Inflammatory macrophage (primary cell): Measurements from ENCODE around the gene ETV3.
"Not testable (repeated sequence)": the region's sequence is repeated elsewhere in the genome, so short reads cannot be mapped to it uniquely, and the experiment has no call there.

ENCODE experiments used
- DNase-seq, 2 donors: peaks; one replicate each; pipeline ENCODE4 v3.0.0-alpha.2; 2020 to 2022

Gene ETV3

GRCh38 chr1:157111396-157112165, 26.6 kb downstream of the ETV3 start:
- no peak for DNase-seq

- DNase-seq: no peak
These were observed 27.5 kb downstream of the ETV3 start for GRCh38 chr1:157110686-157111085.

GRCh38 chr1:157110003-157110402, 28.2 kb downstream of the ETV3 start:
- DNase-seq: peak; percentile 86 to 97

GRCh38 chr1:157108448-157108847, 29.7 kb downstream of the ETV3 start:
- no peak for DNase-seq

GRCh38 chr1:157107702-157108101, 30.5 kb downstream of the ETV3 start:
- DNase-seq: no peak

- peak in 1 of 2 donors; percentile 3 for DNase-seq
These were observed 31.4 kb downstream of the ETV3 start for GRCh38 chr1:157106813-157107189.

GRCh38 chr1:157105988-157106812, 32.0 kb downstream of the ETV3 start:
- peak; percentile 80 to 93 for DNase-seq

GRCh38 chr1:157105298-157105987, 32.8 kb downstream of the ETV3 start:
- DNase-seq: no peak

- DNase-seq: no peak
These were observed 33.4 kb downstream of the ETV3 start for GRCh38 chr1:157104598-157105293.

GRCh38 chr1:157103268-157103667, 34.9 kb downstream of the ETV3 start:
- DNase-seq: peak in 1 of 2 donors; percentile 8

GRCh38 chr1:157101149-157101548, 37.0 kb downstream of the ETV3 start:
- no peak for DNase-seq

GRCh38 chr1:157099633-157100009, 38.6 kb downstream of the ETV3 start, which contains the start of gene ETV3L:
ETV3L (minus strand) TSS chr1:157099808; CDS start chr1:157099523, 285 bp downstream.
- DNase-seq: peak; percentile 66 to 67

GRCh38 chr1:157098987-157099632, 39.1 kb downstream of the ETV3 start:
- not testable (repeated sequence) for DNase-seq

GRCh38 chr1:157098519-157098918, 39.7 kb downstream of the ETV3 start:
- no peak for DNase-seq

GRCh38 chr1:157097692-157098091, 40.5 kb downstream of the ETV3 start:
- no peak for DNase-seq

- DNase-seq: no peak
These were observed 41.3 kb downstream of the ETV3 start for GRCh38 chr1:157096881-157097280.

GRCh38 chr1:157095551-157095950, 42.6 kb downstream of the ETV3 start:
- DNase-seq: no peak

- no peak for DNase-seq
These were observed 43.1 kb downstream of the ETV3 start for GRCh38 chr1:157095091-157095490.

GRCh38 chr1:157092831-157093230, 45.4 kb downstream of the ETV3 start:
- no peak for DNase-seq

GRCh38 chr1:157091668-157092273, 46.4 kb downstream of the ETV3 start:
- DNase-seq: no peak

- DNase-seq: no peak
These were observed 47.0 kb downstream of the ETV3 start for GRCh38 chr1:157091186-157091585.

- DNase-seq: no peak
These were observed 47.4 kb downstream of the ETV3 start for GRCh38 chr1:157090771-157091170.
